Anterior cingulate cortex (tissue), 58 donors: ENCODE results near the gene CHIA.
A peak's percentile ranks its signal among the peaks of the same experiment; 100 is the strongest.
"Not testable (repeated sequence)": the region's sequence is repeated elsewhere in the genome, so short reads cannot be mapped to it uniquely, and the experiment has no call there.

Experiments
- DNase-seq, 58 donors: peaks; one replicate each; lab custom pipeline; 2025; lab: John Stamatoyannopoulos, UW

CHIA gene

GRCh38 chr1:111360257-111360656, 69.6 kb downstream of the CHIA start:
- not testable (repeated sequence) for DNase-seq

GRCh38 chr1:111361761-111362160, 71.1 kb downstream of the CHIA start:
- DNase-seq: no peak

- no peak for DNase-seq
Measured at GRCh38 chr1:111364690-111365089, 74.0 kb downstream of the CHIA start.

- no peak for DNase-seq
Measured at GRCh38 chr1:111366256-111366655, 75.6 kb downstream of the CHIA start.

GRCh38 chr1:111369177-111369576, 78.5 kb downstream of the CHIA start:
- DNase-seq: peak in 5 of 58 donors; percentile 5 to 12 (median 9)

GRCh38 chr1:111369645-111370044, 79.0 kb downstream of the CHIA start:
- no peak for DNase-seq
